PC-9 (cell line): ENCODE data around the gene MOB3B. TPM values are rescaled to one million over a fixed set of nuclear protein-coding genes. Genes with fewer than 3 reads are reported as not detected.
A peak's percentile ranks its signal among the peaks of the same experiment; 100 is the strongest.

Experiments
- BruUV-seq: library from RNA; stranded (reverse); fragments of 400-500 nt; replicated peaks from 2 replicates; lab custom pipeline; 2021; lab: Mats Ljungman, UMichigan
- CTCF ChIA-PET: fragments of 300-600 bp; sonication (Branson Sonifier 250); formaldehyde crosslinking; loops from one replicate; lab custom pipeline; 2022; ENCODE audit warnings: antibody characterized with exemption; lab: Charles Lee
- POLR2A ChIA-PET: fragments of 300-600 bp; sonication (Branson Sonifier 250); formaldehyde crosslinking; loops from one replicate; lab custom pipeline; 2022; ENCODE audit warnings: antibody characterized with exemption; ENCODE audit not compliant: unreplicated experiment; lab: Charles Lee
- DNase-seq, 2 experiments: peaks; one replicate each; pipeline versions ENCODE4 v3.0.0 to v3.0.0-alpha.2; 2015 to 2022; ENCODE audit warnings: mixed read lengths in 1 of 2
- H2AFZ ChIP-seq: fragments of 200-600 bp; sonication (generic); 2 replicates; pipeline ENCODE4 v1.8.1; 2017; ENCODE audit warnings: antibody characterized with exemption
- H3F3A ChIP-seq: fragments of 200-600 bp; sonication (generic); 2 replicates; pipeline ENCODE4 v1.8.1; 2017; ENCODE audit warnings: antibody characterized with exemption, mild to moderate bottlenecking, low read depth; ENCODE audit not compliant: insufficient read depth
- H3K27ac ChIP-seq: fragments of 200-600 bp; sonication (generic); 2 replicates; pipeline ENCODE4 v1.6.1; 2016; ENCODE audit warnings: mixed run types
- H3K27me3 ChIP-seq: fragments of 200-600 bp; sonication (generic); 2 replicates; pipeline ENCODE4 v1.6.1; 2016; ENCODE audit warnings: low read depth, mixed run types; ENCODE audit not compliant: insufficient read depth
- H3K36me3 ChIP-seq: fragments of 200-600 bp; sonication (generic); 2 replicates; pipeline ENCODE4 v1.6.1; 2016; ENCODE audit warnings: low read depth, mixed run types
- H3K4me1 ChIP-seq: fragments of 200-600 bp; sonication (generic); replicated peaks from 2 replicates; pipeline ENCODE4 v1.6.1; 2016; ENCODE audit warnings: mixed run types; ENCODE audit not compliant: insufficient read depth
- H3K4me2 ChIP-seq: fragments of 200-600 bp; sonication (generic); 2 replicates; pipeline ENCODE4 v1.6.1; 2017; ENCODE audit warnings: mixed run types
- H3K4me3 ChIP-seq: fragments of 200-600 bp; sonication (generic); 2 replicates; pipeline ENCODE4 v1.6.1; 2016; ENCODE audit warnings: mixed run types
- H3K79me2 ChIP-seq: fragments of 200-600 bp; sonication (generic); 2 replicates; pipeline ENCODE4 v1.6.1; 2017; ENCODE audit warnings: low read depth, mixed run types
- H3K9me2 ChIP-seq: fragments of 200-600 bp; sonication (generic); 2 replicates; pipeline ENCODE4 v1.8.1; 2017; ENCODE audit warnings: mild to moderate bottlenecking; ENCODE audit not compliant: insufficient read depth
- H3K9me3 ChIP-seq: fragments of 200-600 bp; sonication (generic); 2 replicates; pipeline ENCODE4 v1.8.1; 2016; ENCODE audit warnings: low read depth; ENCODE audit not compliant: insufficient read depth
- H4K20me1 ChIP-seq: fragments of 200-600 bp; sonication (generic); 2 replicates; pipeline ENCODE4 v1.8.1; 2017; ENCODE audit not compliant: insufficient read depth
- CTCF ChIP-seq: fragments of 200-600 bp; sonication (generic); conservative IDR thresholded peaks from 2 replicates; pipeline ENCODE4 v1.6.1; 2017; ENCODE audit warnings: mixed run types, antibody characterized with exemption, mild to moderate bottlenecking, moderate library complexity
- EZH2 ChIP-seq: fragments of 200-600 bp; sonication (generic); IDR thresholded peaks from 2 replicates; pipeline ENCODE4 v1.8.0; 2017; ENCODE audit warnings: antibody characterized with exemption, low read depth
- intact Hi-C: fragments of 100-400 bp; cut with micrococcal nuclease; formaldehyde crosslinking; loops from one replicate; pipeline ENCODE4 v1.10.0; 2022; ENCODE audit not compliant: unreplicated experiment
- total RNA-seq: library from RNA; stranded (reverse); gene quantifications from 2 replicates; pipeline ENCODE4 v1.2.3, GENCODE V29; 2021

Gene MOB3B
- total RNA-seq, 1 experiment from 2014 or later: 4.4 TPM

- Histone ChIP-seq H3K27ac (peak within 1 kb of the TSS; percentile 71), H4K20me1 (no peaks in the 10 kb centered on the region), H3K36me3 (no peaks in the 10 kb centered on the region), H3K4me1 (peaks cover 29% of the 10 kb centered on the region), H3F3A (peaks cover 3% of the 10 kb centered on the region; the same call in 1 of the 2 replicates), H3K9me3 (no peaks in the 10 kb centered on the region), H3K79me2 (0 out of 2 replicates have a peak, but pooled peaks cover 4% of the 10 kb centered on the region), H3K4me3 (peak within 1 kb of the TSS; percentile 62), H3K4me2 (peak within 1 kb of the TSS; percentile 83), H2AFZ (peak within 1 kb of the TSS; percentile 88), H3K27me3 (no peaks in the 10 kb centered on the region), H3K9me2 (no peaks in the 10 kb centered on the region)
- intact Hi-C loops: no loop called here
- TF ChIP-seq EZH2 (no peak), CTCF (no peak)
- POLR2A ChIA-PET: interaction anchor here (0.6 kb wide), 2 partner anchors 33 to 74 kb away, joined by 3 to 5 read pairs; no protein-coding TSS in a partner anchor
- no TSS peak for BruUV-seq
- DNase-seq: peak in 1 of 2 experiments; percentile 66
- CTCF ChIA-PET: interaction anchor here (0.7 kb wide), 1 partner anchor 309 kb away, joined by 3 read pairs; no protein-coding TSS in a partner anchor
These were observed 43.5 kb upstream of the MOB3B start, which contains the start of gene C9orf72 for GRCh38 chr9:27572918-27573633. C9orf72 (minus strand) TSS chr9:27573481; CDS start chr9:27567120, 6,361 bp downstream.

GRCh38 chr9:27572566-27572917 lies 42.9 kb upstream of the MOB3B start:
- no peaks in the 10 kb centered on the region for H3K36me3 ChIP-seq
- H4K20me1 ChIP-seq: no peaks in the 10 kb centered on the region
- peak overlapping the region; percentile 78 for H3K4me2 ChIP-seq
- H3K79me2 ChIP-seq: 0 out of 2 replicates have a peak, but pooled peaks cover 4% of the 10 kb centered on the region
- no peaks in the 10 kb centered on the region for H3K9me3 ChIP-seq
- no peaks in the 10 kb centered on the region for H3K9me2 ChIP-seq
- DNase-seq: peak in 1 of 2 experiments; percentile 74
- TSS peak; percentile 60 for BruUV-seq
- peaks cover 3% of the 10 kb centered on the region; the same call in 1 of the 2 replicates for H3F3A ChIP-seq
- intact Hi-C loops: no loop called here
- H3K27me3 ChIP-seq: no peaks in the 10 kb centered on the region
- ChIA-PET CTCF (no interaction called here), POLR2A (interaction anchor here (0.6 kb wide), 2 partner anchors 33 to 74 kb away, joined by 3 to 5 read pairs; no protein-coding TSS in a partner anchor)
- peak overlapping the region; percentile 71 for H3K27ac ChIP-seq
- peaks cover 29% of the 10 kb centered on the region for H3K4me1 ChIP-seq
- peak overlapping the region; percentile 62 for H3K4me3 ChIP-seq
- H2AFZ ChIP-seq: peak overlapping the region; percentile 88
- TF ChIP-seq EZH2: no peak
- TF ChIP-seq CTCF: no peak

- Histone ChIP-seq H3K4me1 (peaks cover 29% of the 10 kb centered on the region), H3K4me3 (peak overlapping the region; percentile 62), H3K79me2 (0 out of 2 replicates have a peak, but pooled peaks cover 4% of the 10 kb centered on the region), H3K27ac (no peak overlapping the region), H4K20me1 (no peaks in the 10 kb centered on the region), H3K4me2 (peak overlapping the region; percentile 78), H3K36me3 (no peaks in the 10 kb centered on the region), H3K9me2 (no peaks in the 10 kb centered on the region), H3K27me3 (no peaks in the 10 kb centered on the region), H2AFZ (no peak overlapping the region; the same call in 1 of the 2 replicates), H3F3A (peaks cover 3% of the 10 kb centered on the region; the same call in 1 of the 2 replicates), H3K9me3 (no peaks in the 10 kb centered on the region)
- no TSS peak for BruUV-seq
- no peak for TF ChIP-seq CTCF
- no peak for TF ChIP-seq EZH2
- ChIA-PET POLR2A (no interaction called here), CTCF (no interaction called here)
- intact Hi-C loops: no loop called here
- no peak for DNase-seq
These were observed 42.4 kb upstream of the MOB3B start for GRCh38 chr9:27572061-27572460.
